HG03108 (cell line): ENCODE data around the gene TMEM229A.
"Not testable (repeated sequence)": the region's sequence is repeated elsewhere in the genome, so short reads cannot be mapped to it uniquely, and the experiment has no call there.

Experiments used
- ATAC-seq: cut with Tn5 transposase; IDR thresholded peaks from one replicate; pipeline ENCODE4 v1.9.1; 2021; ENCODE audit warnings: moderate library complexity; ENCODE audit not compliant: unreplicated experiment

The TMEM229A gene

DNA sequence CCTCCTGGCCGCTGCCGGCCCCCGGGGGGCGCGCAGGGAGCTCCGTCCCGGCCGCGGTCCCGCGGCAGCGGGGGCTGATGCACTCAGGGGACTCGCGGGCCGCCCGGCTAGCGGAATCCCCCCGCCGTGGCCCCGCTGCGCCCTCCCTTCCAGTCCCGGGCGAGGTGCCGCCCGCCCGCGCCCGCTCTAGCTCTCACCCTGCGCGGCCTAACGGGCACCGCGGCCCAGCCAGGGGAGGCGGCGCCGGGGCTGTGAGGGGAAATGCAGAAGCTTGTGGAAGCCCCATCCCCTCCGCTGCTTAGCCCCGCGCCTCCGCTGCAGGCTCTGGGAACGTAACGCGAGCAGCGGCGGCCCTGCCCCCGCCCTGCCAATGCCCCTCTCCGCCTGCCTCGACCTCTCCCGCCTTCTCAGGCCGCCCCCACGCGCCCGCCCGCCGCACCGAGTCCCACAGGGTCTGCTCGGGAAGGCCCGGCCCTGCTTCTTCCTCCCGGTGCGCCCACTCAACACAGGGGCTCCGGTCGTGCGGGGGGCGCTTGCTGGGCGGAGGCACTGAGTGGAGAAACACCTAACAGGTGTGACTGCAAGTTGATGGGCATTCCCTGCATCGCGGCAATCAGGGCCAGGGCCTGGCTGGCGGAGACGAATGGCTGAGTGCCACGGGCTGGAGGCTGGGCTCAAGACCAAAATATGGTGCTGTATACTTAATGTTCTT, 384 bp upstream of the TMEM229A start:
- ATAC-seq, result no peak

GRCh38 chr7:124031919-124032318, 948 bp downstream of the TMEM229A start:
- no peak for ATAC-seq

GRCh38 chr7:124031406-124031805, 1.5 kb downstream of the TMEM229A start:
- ATAC-seq, result no peak

GRCh38 chr7:124030964-124031363, 1.9 kb downstream of the TMEM229A start:
- no peak for ATAC-seq

DNA sequence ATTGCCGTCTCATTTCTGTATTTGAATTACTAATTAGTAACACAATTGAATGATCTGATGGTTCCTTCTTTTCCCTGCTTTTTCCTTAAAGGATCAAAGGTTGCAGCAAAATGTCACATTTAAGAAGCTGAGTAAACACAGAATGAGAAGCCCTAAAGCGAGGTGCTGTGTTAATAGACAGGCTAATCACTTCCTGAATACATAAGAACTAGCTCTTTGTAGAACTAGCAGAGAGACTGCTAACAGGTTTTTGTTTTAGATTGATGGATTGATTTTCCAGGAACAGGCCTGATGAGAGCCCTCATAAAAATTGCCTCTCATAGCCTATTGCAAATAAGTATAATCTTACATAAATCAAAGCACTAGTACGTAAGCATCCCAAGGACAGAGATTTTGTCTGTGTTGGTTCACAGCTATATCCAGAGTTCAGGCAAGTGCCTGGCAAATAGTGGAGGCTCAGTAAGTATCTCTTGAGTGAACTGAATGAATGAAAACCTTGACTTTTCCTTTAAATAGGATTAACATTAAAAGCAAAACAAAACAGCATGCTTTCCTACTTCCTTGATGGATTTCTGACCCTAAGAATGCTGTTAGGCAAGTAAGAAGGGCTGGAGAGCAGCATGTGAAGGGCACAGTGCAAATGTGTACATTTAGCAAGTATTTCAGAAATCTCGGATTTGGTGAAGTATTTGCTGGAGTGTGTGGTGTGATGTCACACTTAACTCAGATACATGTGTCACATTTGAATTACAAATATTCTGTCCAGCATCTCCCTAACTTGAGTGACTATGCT, 3.3 kb downstream of the TMEM229A start:
- no peak for ATAC-seq

DNA sequence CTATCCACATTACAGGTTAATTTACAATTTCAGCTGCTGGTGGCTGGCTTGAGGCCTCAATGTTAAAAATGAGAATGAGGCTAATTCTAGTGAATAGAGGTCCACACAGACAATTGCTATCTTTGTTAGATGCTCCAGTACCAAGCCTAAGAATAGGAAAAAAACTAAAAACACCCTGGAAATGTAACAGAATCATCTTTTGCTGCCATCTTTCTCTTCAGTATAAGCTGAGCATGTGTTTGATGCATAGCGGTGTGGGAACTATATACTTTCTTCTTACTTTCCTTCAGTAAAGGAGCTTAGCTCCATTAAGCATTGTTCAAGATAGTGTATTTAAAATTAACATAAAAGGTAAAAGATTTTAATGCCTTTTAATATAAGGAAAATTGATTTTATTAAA, 5.6 kb downstream of the TMEM229A start:
- no peak for ATAC-seq

DNA sequence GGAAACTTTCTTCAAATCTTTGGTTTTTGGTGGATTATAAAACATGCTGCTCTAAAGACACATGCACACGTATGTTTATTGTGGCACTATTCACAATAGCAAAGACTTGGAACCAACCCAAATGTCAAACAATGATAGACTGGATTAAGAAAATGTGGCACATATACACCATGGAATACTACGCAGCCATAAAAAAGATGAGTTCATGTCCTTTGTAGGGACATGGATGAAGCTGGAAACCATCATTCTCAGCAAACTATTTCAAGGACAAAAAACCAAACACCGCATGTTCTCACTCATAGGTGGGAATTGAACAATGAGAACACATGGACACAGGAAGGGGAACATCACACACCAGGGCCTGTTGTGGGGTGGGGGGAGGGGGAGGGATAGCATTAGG, 8.5 kb downstream of the TMEM229A start:
- ATAC-seq, result not testable (repeated sequence)

DNA sequence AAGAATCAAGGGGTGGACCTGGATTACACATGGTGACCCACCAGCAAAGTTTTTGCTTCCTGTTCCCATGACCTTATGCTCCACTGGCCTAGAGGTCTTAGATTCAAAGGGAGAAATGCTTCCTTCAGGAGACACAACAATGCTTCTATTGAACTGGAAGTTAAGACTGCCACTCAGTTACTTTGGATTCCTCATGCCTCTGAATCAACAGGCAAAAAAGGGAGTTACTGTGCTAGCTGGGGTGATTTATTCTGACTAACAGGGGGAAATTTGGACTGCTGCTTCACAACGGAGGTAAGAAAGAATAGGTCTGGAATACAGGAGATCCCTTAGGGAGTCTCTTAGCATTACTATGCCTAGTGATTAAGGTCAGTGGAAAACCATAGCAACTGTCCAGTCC, 10.3 kb downstream of the TMEM229A start:
- no peak for ATAC-seq

DNA sequence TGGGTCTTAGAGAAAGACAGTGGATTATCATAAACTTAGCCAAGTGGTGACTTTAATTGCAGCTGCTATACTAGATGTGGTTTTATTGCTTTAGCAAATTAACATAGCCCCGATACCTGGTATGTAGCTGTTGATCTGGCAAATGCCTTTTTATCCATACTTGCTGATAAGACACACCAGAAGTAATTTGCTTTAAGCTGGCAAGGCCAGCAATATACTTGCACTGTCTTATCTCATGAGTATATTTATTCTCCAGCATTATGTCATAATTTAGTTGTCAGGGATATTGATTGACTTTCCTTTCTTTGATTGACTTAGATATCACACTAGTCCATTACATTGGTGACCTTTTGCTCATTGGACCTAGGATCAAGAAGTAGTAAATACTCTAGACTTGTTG, 12.8 kb downstream of the TMEM229A start:
- no peak for ATAC-seq

DNA sequence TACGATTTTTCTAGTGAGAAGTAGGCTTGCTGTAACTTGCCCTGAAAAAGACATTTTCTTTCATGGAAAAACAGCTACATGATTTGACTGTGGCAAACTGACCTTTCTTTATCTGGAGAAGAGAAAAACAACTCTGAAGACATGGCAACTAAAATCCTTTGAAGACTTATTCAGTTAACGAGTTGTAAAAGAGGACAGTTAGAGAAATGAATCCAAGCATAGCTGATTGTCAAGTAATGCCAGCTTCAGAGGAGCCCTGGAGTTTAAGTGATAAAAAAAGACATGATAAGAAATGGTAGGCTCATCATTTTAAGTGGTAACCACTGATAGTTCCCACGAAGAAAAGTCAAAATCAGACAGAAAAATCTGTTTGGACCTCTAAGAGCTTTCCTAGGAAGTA, 19.6 kb downstream of the TMEM229A start:
- no peak for ATAC-seq

DNA sequence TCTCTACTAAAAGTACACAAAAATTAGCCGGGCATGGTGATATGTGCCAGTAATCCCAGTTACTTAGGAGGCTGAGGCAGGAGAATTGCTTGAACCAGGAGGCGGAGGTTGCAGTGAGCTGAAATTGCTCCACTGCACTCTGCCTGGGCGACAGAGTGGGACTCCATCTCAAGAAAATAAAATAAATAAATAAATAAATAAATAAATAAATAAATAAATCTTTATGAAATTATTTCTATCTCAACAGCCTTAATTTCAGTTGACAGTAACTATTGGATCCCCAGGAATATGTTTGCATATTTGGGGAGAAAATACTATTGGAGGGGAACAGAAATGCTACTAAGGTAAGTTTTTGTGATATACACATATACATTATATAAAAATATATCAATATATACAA, 20.0 kb downstream of the TMEM229A start:
- ATAC-seq, result no peak

- no peak for ATAC-seq
These were observed 23.5 kb downstream of the TMEM229A start for GRCh38 chr7:124009321-124009720.

GRCh38 chr7:124008296-124008695, 24.6 kb downstream of the TMEM229A start:
- ATAC-seq, result not testable (repeated sequence)

GRCh38 chr7:123999703-124000102, 33.2 kb downstream of the TMEM229A start:
- ATAC-seq, result no peak

DNA sequence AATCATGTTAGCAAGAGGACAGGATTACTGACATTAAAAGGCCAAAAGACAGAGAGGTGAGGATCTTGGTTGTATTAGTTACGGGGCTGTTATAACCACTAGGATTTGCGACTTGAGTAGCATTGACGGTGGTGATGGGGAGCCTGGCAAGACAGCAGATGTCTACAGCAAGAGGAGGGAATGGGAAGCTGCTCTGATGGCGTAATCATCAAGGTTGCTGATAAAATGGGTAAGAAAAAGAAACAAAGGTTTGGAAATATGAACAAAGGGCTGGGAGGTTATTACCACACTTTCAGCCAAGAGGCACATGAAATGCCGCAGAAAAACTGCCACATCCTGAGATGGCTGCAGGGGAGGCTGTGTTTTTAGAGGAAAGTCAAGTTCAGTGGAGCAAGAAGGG, 33.9 kb downstream of the TMEM229A start:
- no peak for ATAC-seq

GRCh38 chr7:123996327-123996625, 36.6 kb downstream of the TMEM229A start:
- no peak for ATAC-seq

GRCh38 chr7:123995617-123996326, 37.1 kb downstream of the TMEM229A start:
- no peak for ATAC-seq

DNA sequence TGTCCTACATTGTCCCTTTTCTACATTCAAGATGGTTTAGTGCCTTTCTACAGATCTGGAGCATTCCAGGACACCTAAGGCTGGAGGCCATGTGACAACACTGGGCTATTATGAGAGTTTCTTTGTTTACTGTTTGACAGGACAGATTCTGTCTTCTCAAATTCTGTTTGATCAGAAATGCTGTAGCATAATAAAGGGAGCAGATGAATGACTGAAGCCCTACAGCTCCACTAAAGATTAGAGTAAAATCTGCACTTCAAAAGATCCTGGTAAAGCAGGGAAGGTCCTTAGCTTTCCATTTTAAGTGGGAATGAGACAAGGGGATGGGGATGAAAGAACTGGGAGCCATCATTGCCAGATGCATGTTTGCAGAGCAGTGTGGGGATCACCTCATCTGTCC, 38.4 kb downstream of the TMEM229A start:
- ATAC-seq, result no peak

DNA sequence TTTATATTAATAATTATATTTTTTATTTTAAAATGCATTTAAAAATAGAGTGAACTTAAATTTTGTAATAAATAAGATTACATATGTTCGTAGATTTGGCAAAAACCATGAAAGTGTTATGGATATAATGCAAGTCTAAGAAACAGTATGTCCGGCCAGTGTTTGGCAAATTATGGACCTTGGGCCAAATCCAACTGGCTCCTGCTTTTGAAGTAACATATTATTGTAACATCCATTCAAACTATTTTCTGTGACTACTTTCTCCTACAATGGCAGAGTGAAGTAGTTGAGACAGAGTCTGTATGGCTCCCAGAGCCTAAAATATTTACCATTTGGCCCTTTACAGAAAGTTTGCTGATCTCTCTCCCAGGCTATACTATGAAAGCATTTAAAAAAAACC, 38.9 kb downstream of the TMEM229A start:
- ATAC-seq, result no peak

DNA sequence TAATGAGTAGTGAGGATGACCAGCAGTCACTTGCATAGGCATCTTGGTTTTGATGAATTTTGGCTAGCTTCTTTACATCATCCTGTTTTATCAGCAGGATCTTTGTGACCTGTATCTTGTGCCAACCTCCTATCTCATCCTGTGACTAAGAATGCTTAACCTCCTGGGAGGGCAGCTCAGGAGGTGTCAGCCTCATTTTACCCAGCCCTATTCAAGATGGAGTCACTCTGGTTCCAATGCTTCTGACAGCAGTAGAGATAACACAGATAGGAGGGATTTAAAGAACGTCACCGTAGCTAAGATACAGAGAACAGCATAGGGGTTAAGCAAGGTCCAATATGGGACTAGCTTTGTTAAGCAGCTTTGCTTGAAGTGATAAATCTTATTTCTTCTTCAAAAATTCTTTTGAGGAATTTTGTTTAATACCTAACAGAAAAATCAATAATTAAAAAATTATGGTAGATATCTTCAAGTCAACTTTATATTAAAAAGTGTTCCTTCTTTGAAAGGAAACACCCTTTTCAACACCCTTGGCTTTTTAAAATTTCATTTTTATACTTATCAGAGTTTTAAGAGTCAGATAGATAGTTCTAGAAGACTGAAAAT, 39.9 kb downstream of the TMEM229A start:
- no peak for ATAC-seq

DNA sequence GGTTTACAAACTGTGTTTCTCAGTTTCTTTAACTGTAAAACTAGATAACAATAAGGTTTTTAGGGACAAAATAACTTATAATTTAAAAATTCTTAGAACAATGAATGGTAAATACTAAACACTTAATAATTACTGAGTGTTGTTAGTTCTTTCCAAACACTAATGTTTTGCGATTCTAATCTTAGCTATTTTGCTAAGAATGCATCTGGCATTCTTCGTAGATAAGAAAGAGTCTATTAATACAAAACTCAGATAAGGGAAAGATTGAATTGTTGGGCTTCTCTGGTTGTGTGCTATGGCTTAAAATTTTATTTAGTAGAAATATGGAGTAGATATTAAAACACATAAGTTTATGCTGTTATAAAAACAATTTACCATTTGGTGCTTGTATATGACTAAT, 45.4 kb downstream of the TMEM229A start:
- no peak for ATAC-seq
